OCI-LY3 (cell line): ENCODE data around the gene PI4KB.

ENCODE experiments used
- EZH2phosphoT487 ChIP-seq: fragments of 200-600 bp; shearing (Covaris generic); IDR thresholded peaks from 2 replicates; pipeline ENCODE4 v1.6.1; 2018; ENCODE audit warnings: antibody characterized with exemption, mixed run types, low read depth
- TF ChIP-seq, protein P1 (sequence below): fragments of 200-600, 300-600 bp; sonication (generic); IDR thresholded peaks from 2 replicates; pipeline ENCODE4 v1.5.1; 2014; ENCODE audit warnings: antibody characterized with exemption, low read length, low read depth

DNA sequence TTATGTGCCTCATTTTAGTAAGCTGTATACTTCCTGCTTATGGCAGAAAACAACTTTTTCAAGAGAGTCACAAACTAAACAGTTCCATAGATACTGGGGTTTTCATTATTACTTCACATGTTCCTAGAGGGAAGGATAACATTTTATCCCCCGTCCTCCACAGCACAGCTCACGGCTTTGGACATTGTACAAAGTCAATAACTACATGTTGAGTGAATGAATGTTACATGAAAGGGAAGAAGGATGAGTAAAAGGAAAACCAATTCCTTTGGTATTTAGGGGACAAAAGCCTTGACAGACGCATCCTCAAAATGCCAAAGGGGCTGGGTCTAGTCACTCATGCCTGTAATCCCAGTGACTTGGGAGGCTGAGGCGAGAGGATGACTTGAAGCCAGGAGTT is 14.8 kb downstream of the PI4KB start:
- TF ChIP-seq, protein P1, sequence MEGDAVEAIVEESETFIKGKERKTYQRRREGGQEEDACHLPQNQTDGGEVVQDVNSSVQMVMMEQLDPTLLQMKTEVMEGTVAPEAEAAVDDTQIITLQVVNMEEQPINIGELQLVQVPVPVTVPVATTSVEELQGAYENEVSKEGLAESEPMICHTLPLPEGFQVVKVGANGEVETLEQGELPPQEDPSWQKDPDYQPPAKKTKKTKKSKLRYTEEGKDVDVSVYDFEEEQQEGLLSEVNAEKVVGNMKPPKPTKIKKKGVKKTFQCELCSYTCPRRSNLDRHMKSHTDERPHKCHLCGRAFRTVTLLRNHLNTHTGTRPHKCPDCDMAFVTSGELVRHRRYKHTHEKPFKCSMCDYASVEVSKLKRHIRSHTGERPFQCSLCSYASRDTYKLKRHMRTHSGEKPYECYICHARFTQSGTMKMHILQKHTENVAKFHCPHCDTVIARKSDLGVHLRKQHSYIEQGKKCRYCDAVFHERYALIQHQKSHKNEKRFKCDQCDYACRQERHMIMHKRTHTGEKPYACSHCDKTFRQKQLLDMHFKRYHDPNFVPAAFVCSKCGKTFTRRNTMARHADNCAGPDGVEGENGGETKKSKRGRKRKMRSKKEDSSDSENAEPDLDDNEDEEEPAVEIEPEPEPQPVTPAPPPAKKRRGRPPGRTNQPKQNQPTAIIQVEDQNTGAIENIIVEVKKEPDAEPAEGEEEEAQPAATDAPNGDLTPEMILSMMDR: no peak
- no peak for TF ChIP-seq EZH2phosphoT487
